Measurements from ENCODE around the gene EME2. TPM values are rescaled to one million over a fixed set of nuclear protein-coding genes. Genes with fewer than 3 reads are reported as not detected.
A peak's percentile ranks its signal among the peaks of the same experiment; 100 is the strongest.

EME2 gene
- total and polyA plus RNA-seq, 2 of the 13 experiments (the other 11 are each of a cell fraction or from before 2014, with no cell fraction given) = 4.4 to 7.6 TPM

- TF ChIP-seq JUND (CRISPR knock-in tag; IDR thresholded peaks at IDR 0.05) = no peak
- TF ChIP-seq, protein P1, sequence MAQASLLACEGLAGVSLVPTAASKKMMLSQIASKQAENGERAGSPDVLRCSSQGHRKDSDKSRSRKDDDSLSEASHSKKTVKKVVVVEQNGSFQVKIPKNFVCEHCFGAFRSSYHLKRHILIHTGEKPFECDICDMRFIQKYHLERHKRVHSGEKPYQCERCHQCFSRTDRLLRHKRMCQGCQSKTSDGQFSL (CRISPR knock-in tag; IDR thresholded peaks at IDR 0.05) = 0 out of 2 replicates have a peak, but pooled peaks have one; percentile 57
- TF ChIP-seq ZNF737 (CRISPR knock-in tag; IDR thresholded peaks at IDR 0.05; ENCODE audit: borderline replicate concordance) = no peak
- 0 out of 2 replicates have a peak, but pooled peaks have one; percentile 35 for TF ChIP-seq RBFOX2 (IDR thresholded peaks at IDR 0.05; ENCODE audit: low read depth, low read length)
- no peak for TF ChIP-seq FLYWCH1 (CRISPR knock-in tag; IDR thresholded peaks at IDR 0.05)
- TF ChIP-seq PCBP1 (IDR thresholded peaks at IDR 0.05; ENCODE audit: borderline replicate concordance, low read depth, low read length) = no peak
- TF ChIP-seq ZSCAN22 (CRISPR knock-in tag; IDR thresholded peaks at IDR 0.05) = no peak
- no peak for TF ChIP-seq RNF2 (conservative IDR thresholded peaks at IDR 0.05; ENCODE audit: low read depth)
- TF ChIP-seq, protein P2, sequence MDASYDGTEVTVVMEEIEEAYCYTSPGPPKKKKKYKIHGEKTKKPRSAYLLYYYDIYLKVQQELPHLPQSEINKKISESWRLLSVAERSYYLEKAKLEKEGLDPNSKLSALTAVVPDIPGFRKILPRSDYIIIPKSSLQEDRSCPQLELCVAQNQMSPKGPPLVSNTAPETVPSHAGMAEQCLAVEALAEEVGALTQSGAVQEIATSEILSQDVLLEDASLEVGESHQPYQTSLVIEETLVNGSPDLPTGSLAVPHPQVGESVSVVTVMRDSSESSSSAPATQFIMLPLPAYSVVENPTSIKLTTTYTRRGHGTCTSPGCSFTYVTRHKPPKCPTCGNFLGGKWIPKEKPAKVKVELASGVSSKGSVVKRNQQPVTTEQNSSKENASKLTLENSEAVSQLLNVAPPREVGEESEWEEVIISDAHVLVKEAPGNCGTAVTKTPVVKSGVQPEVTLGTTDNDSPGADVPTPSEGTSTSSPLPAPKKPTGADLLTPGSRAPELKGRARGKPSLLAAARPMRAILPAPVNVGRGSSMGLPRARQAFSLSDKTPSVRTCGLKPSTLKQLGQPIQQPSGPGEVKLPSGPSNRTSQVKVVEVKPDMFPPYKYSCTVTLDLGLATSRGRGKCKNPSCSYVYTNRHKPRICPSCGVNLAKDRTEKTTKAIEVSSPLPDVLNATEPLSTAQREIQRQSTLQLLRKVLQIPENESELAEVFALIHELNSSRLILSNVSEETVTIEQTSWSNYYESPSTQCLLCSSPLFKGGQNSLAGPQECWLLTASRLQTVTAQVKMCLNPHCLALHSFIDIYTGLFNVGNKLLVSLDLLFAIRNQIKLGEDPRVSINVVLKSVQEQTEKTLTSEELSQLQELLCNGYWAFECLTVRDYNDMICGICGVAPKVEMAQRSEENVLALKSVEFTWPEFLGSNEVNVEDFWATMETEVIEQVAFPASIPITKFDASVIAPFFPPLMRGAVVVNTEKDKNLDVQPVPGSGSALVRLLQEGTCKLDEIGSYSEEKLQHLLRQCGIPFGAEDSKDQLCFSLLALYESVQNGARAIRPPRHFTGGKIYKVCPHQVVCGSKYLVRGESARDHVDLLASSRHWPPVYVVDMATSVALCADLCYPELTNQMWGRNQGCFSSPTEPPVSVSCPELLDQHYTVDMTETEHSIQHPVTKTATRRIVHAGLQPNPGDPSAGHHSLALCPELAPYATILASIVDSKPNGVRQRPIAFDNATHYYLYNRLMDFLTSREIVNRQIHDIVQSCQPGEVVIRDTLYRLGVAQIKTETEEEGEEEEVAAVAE (CRISPR knock-in tag; IDR thresholded peaks at IDR 0.05; ENCODE audit: borderline replicate concordance) = 0 out of 2 replicates have a peak, but pooled peaks have one; percentile 31
- no peak for TF ChIP-seq SRSF9 (IDR thresholded peaks at IDR 0.05; ENCODE audit: borderline replicate concordance, insufficient read depth, low read depth, low read length, poor library complexity, severe bottlenecking)
- TF ChIP-seq NR1H2 (CRISPR knock-in tag; IDR thresholded peaks at IDR 0.05; ENCODE audit: borderline replicate concordance, low read depth) = 0 out of 2 replicates have a peak, but pooled peaks have one; percentile 41
- no peak for TF ChIP-seq ZNF674 (CRISPR knock-in tag; IDR thresholded peaks at IDR 0.05; ENCODE audit: low read depth)
- TF ChIP-seq, protein P3, sequence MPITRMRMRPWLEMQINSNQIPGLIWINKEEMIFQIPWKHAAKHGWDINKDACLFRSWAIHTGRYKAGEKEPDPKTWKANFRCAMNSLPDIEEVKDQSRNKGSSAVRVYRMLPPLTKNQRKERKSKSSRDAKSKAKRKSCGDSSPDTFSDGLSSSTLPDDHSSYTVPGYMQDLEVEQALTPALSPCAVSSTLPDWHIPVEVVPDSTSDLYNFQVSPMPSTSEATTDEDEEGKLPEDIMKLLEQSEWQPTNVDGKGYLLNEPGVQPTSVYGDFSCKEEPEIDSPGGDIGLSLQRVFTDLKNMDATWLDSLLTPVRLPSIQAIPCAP (CRISPR knock-in tag; IDR thresholded peaks at IDR 0.05; ENCODE audit: low read depth) = no peak
- TF ChIP-seq ZNF10 (CRISPR knock-in tag; IDR thresholded peaks at IDR 0.05; ENCODE audit: borderline replicate concordance, low read depth) = no peak
- no peak for TF ChIP-seq SNAPC2 (CRISPR knock-in tag; IDR thresholded peaks at IDR 0.05)
- TF ChIP-seq SIN3A (IDR thresholded peaks at IDR 0.05; ENCODE audit: borderline replicate concordance, low read depth, low read length) = no peak
- TF ChIP-seq PAWR (CRISPR knock-in tag; IDR thresholded peaks at IDR 0.05; ENCODE audit: borderline replicate concordance) = no peak
- TF ChIP-seq SALL2 (CRISPR knock-in tag; IDR thresholded peaks at IDR 0.05) = peak; percentile 59; the same call in 1 of the 2 replicates
- TF ChIP-seq FOXM1 (CRISPR knock-in tag; IDR thresholded peaks at IDR 0.05) = no peak
- no peak for TF ChIP-seq ZNF20 (CRISPR knock-in tag; IDR thresholded peaks at IDR 0.05)
- no peak for TF ChIP-seq ZNF256 (CRISPR knock-in tag; conservative IDR thresholded peaks at IDR 0.05)
- TF ChIP-seq ZNF564 (CRISPR knock-in tag; IDR thresholded peaks at IDR 0.05) = no peak
- TF ChIP-seq, protein P4, sequence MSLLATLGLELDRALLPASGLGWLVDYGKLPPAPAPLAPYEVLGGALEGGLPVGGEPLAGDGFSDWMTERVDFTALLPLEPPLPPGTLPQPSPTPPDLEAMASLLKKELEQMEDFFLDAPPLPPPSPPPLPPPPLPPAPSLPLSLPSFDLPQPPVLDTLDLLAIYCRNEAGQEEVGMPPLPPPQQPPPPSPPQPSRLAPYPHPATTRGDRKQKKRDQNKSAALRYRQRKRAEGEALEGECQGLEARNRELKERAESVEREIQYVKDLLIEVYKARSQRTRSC (CRISPR knock-in tag; IDR thresholded peaks at IDR 0.05; ENCODE audit: low read depth) = no peak
- peak; percentile 40; the same call in 1 of the 2 replicates for TF ChIP-seq MYC (CRISPR knock-in tag; IDR thresholded peaks at IDR 0.05; ENCODE audit: borderline replicate concordance)
- TF ChIP-seq MZF1 (CRISPR knock-in tag; IDR thresholded peaks at IDR 0.05; ENCODE audit: borderline replicate concordance) = no peak
Observed at GRCh38 chr16:1794221-1794871, 21.7 kb downstream of the EME2 start (continued).

All from HepG2 (cell line).